HS-5 (cell line): ENCODE data around the gene EYA3.

ENCODE experiments used
- DNase-seq: peaks from one replicate; pipeline ENCODE4 v3.0.0-alpha.2; 2012; ENCODE audit warnings: low read depth

Gene EYA3

DNA sequence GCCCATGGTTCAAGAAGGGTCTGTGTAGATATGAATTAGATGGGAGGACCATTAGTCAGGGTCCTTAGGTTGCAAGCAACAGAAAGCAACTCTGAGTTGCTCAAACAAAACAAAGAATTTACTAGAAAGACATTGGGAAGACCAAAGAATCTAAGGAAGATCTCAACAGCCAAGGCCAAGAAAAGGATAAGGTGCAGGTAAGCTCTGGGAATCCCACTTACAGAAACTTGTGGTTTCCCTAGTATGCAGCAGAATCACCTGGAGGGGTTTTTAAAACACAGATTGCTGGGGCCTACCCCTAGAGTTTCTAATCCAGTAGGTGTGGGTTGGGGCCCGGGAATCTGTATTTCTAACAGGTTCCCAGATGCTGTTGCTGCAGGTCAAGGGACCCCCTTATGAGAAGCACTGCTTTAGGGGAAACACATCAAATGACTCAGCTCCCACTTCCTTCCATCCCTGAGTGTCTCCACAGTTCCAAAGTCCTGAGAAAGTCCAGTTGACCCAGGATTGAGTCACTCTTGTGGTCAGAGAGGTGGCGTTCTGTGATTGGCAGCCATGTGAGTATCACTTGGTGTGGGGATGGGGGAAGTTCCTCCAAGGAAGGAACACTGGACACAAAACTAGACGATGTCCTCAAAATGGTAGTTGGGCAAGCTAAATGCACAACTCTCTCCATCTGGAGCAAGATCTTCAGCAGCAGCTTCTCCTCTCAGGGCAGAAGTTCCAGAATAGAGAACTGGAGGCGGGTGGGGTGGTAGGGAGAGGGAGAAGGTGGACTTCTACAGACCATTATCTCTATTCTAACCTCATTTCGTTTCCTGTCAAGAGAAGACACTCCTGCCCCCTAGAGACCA is 24.2 kb upstream of the EYA3 start:
- peak; percentile 76 for DNase-seq

- DNase-seq = no peak
Measured at GRCh38 chr1:28111157-28111556, 22.7 kb upstream of the EYA3 start.

- no peak for DNase-seq
Measured at GRCh38 chr1:28110555-28110954, 22.1 kb upstream of the EYA3 start.

DNA sequence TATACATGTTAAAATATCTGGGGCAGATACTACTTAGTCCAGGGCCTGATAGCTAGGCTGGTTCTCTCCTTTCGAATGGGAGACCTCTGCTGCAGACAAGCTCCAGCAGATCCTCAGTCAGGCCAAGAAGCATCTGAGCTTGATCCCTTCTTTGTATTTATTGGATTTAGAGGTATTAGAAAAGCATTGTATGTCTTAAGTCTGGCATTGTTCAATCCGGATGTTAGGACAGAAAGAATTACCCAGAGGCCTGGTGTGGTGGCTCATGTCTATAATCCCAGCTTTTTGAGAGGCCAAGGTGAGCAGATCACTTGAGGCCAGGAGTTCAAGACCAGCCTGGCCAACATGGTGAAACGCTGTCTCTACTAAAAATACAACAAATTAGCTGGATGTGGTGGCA is 21.2 kb upstream of the EYA3 start:
- no peak for DNase-seq

DNA sequence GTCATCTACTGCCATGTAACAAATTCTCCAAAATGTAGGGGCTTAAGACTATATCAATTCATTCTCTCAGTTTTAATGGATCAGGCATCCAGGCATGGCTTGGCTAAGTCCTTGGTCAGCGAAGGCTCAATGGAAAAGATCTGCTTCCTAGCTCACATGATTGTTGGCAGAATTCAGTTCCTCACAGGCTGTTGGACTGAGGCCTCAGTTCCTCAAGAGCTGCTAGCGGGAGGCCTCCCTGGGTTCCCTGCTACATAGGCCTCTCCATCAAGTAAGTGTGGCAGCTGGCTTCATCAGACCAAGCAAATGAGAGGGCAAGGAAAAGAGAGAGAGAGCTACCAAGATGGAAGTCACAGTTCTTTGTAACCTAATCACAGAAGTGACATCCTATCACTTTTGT is 19.6 kb upstream of the EYA3 start:
- no peak for DNase-seq

DNA sequence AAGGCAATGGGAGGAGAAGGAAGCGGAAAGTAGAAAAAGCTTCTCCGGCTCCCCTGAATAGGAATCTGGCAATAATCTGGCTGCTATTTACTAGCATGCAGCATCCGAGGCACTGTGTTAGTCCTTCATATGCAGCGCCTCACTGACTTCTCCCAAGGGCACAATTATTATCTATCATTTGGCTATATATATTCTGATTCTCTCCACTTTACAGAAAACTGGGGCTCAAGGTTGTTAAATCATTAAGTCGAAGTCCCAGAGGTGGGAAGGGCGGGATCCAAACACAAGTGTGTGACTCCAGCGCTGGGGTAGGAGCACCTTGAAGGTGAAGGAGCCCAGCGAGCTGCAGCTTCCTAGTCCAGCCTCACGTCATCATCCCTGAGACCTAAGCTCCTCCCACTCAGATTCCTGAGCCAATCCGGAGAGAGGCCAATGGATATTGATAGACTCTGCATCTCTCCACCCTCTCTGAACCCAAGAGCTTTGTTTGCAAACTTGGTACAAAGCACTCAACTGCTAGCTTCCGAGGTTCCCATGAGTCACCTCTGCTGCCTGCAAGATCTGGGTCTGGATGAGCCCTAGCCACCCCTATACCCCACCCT is 16.6 kb upstream of the EYA3 start:
- DNase-seq = no peak

- no peak for DNase-seq
Measured at GRCh38 chr1:28102189-28102588, 13.8 kb upstream of the EYA3 start.

DNA sequence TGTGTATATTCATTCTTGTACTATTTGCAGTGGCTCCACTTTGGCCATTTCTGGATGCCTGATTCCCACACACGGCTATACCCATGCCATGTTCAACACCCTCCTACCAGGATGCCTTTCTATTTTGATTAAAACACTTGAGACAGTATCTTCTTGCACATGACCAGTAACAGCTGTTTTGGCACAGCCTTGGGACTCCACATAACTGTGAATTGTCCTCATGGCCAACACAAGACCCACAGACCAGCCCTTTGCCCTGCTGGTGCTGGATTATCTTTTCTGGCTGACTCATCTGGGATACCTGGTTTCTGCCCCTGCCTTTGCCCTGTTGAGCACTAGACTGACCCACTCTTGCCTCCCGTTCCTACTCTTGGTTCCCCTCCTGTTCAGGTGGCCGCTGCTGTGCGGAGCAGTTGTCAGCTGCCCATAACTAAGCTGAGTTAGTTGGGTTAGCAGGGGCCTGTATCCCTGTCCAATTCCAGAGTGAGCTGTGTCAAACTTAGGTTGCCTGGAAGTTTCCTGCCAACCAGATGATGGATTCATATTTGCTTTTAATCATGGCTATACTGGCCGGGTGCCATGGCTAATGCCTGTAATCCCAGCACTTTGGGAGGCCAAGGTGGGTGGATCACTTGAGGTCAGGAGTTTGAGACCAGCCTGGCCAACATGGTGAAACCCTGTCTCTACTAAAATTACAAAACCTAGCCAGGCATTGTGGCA is 10.8 kb upstream of the EYA3 start:
- DNase-seq = no peak

- no peak for DNase-seq
Measured at GRCh38 chr1:28097100-28097472, 8.7 kb upstream of the EYA3 start.

DNA sequence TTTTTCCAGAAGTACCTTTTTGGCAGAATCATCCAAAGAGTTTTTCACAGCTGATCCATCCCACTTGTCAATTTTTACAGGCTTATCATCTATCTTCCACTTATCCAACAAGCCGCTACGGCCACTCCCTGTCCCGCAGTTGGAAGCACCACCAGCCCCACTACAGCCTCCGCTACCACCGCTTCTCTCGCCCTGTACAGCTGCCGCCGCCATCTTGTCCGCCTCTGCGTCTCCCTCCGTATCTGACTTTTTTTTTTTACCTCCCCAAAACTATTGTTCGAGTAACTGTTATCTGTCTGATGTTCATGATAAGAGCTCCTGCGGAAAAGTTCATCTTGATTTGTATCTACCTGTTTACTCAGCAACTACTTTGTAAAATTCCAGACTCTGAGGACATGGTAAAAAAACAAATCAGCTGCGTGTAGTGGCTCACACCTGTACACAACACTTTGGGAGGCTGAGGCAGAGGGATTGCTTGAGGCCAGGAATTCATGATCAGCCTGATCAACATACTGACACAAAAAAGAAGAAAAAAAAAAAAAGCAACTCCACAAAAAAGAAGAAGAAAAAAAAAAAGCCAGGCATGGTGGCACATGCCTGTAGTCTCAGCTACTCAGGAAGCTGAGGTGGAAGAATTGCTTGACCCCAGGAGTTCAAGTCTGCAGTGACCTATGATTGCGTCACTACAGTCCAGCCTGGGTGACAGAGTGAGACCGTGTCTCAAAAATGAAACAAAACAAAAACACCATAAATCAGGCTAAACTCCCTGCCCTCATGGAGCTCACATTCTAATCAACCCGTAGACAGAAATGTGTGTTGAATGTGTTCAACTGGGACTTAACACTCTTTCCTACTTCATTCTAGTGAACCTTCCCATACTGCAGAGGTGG is 8.0 kb upstream of the EYA3 start:
- no peak for DNase-seq

GRCh38 chr1:28091043-28091781 is 2.8 kb upstream of the EYA3 start:
- DNase-seq = no peak

DNA sequence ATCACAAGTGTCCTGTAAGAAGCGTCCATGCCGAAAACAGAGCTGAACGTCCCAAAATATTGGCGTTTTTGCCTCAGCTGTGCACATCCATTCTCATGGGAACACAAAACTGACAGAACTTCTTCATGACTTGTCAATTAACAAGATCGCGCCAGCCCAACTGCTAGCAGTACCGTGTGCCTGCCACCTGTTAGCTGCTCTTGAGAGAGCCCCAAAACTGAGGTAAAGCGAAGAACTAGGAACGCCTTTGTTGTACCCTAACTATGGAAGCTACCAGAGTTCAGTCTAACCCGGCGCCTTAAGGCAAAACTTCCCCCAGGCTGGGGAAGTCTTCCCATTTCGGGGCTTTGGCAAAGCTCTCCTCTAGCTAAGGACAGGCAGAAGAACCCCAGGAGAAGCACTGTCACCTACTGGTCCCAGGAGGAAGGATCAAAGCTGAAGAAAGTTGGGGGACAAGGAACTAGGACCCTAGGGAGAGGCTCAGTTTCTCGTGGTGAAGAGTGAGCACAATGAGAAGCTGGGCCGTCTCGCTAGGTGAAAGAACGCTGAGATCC is 719 bp downstream of the EYA3 start:
- no peak for DNase-seq

GRCh38 chr1:28086651-28087050 is 1.8 kb downstream of the EYA3 start:
- no peak for DNase-seq

- DNase-seq = no peak
Measured at GRCh38 chr1:28085129-28085528, 3.3 kb downstream of the EYA3 start.

DNA sequence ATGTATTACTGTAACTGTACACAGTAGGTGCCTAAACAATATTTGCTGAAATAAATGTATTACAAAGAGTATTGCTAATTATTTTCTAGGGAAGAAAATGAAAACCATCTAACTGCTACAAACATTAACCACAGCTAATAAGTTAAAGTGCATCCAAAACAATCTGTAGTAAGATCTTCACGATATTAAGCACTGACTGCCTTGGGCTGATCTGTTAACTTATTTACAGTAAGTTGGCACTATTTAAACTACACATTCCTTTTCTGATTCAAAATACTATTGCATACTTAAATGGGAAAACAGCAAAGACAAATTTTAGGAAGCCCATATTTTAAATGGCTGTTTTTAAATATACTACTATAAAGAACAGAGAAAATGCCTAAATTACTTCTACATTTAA is 4.5 kb downstream of the EYA3 start:
- no peak for DNase-seq

DNA sequence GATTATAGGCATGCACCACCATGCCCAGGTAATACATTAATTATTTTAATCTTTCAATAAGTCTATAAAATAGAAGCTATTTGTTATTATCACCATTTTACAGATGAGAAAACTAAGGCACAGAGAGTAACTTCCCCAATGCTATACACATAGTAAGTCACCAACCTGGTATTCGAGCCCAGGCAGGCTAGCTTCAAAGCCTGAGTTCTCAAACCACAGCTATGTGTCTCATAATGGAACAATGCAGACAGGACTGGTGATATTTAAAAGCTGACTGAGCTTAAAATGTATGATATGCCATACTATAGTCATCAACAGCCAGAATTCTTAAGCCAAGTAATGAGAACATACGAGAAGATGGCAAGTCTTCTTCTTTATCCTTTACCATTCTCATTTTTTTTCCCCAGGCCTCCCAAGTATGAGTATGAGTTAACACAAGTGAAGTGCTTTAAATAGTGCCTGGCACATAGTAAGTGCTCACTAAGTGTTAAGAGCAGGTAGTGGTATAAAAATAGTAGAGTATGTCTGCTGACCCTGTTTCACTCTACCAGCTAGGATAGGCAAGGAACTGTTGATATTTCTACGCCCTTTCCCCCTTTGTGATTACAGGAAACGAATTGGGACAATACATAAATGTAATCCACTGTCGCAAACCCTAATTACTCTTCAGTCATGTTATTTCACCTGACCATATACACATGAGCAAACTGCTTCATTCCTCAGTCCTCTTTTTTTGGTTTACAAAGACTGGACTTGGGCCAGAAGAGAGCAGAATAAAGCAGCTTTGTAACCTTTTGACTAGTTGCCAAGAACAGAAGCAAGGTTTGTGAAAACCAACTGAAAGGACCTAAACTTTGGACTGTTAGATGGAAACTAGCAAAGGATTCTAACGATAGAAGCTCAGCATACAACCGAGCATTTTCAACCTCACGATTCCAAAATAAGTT is 9.5 kb downstream of the EYA3 start:
- DNase-seq = peak; percentile 43

DNA sequence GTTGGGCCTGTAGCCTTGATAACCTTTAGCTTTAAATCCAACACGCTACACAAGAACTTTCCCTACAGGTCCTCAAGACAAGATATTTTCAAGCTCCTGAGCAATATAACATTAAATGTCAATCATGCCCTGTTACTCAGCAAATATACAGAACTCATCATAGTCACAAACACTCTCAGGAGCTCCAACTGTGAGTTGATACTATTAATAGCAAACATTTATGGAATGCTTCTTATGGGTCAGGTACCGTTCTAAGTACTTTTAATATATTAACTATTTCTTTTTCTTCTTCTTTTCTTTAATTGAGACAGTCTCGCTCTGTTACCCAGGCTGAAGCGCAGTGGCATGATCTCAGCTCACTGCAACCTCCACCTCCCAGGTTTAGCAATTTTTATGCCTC is 10.1 kb downstream of the EYA3 start:
- no peak for DNase-seq

- no peak for DNase-seq
Measured at GRCh38 chr1:28074892-28075511, 13.4 kb downstream of the EYA3 start.

GRCh38 chr1:28073867-28074266 is 14.5 kb downstream of the EYA3 start:
- DNase-seq = no peak

DNA sequence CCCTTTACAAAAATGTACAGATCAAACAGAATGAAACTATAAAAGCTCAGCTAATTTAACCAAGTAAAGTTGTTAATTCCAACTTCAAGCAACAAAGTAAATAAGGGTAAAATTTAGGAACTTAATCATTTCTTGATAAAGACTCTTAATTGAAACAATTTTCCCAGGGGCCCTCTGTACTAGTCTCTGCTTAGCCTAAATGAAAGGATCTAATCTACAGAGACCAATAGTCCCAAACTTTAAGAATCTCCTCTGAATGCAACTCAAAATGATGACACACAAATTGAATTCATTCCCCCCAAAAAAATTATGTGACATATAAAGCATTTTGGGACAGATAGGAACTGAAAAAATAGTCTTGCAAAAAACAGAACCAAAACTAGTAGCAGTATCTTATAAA is 16.6 kb downstream of the EYA3 start:
- no peak for DNase-seq
